DMS53 (cell line): ENCODE data around the gene ARID5A.
A peak's percentile ranks its signal among the peaks of the same experiment; 100 is the strongest.

Source experiments
- DNase-seq: peaks from one replicate; lab custom pipeline; 2025; lab: John Stamatoyannopoulos, UW

The ARID5A gene

DNA sequence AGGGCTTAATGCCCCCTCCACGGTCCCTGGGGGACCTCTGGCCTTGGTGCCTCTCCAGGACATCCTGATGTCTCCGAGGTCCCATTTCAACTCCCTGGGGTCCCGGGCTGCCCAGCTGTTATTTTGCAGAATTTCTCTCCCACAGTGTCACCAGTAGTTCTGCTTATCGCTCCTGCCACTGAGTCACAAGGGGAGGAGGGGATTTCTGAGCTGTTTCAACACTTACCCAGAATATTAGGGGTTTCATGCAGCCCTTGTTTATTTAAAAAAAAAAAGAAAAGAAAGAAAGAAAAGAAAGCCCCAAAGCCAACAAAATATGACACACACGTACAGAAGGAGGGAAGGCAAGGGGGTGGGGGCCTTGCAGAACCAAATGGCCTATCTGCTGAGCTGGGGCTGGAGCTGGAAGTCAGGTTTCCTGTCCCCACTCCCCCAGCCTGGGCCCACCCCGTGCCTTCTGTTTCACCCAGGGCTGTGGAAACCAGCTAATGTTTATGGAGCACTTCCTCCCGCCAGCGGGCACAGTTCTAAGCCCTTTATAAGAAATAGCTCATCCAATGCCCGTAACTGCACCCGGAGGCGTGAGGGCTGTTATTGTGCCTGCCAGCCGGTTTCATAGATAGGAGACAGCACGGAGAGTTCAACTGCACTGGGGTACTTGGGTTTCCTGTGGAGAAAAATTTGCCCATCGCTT lies 8.4 kb upstream of the ARID5A start:
- no peak for DNase-seq

DNA sequence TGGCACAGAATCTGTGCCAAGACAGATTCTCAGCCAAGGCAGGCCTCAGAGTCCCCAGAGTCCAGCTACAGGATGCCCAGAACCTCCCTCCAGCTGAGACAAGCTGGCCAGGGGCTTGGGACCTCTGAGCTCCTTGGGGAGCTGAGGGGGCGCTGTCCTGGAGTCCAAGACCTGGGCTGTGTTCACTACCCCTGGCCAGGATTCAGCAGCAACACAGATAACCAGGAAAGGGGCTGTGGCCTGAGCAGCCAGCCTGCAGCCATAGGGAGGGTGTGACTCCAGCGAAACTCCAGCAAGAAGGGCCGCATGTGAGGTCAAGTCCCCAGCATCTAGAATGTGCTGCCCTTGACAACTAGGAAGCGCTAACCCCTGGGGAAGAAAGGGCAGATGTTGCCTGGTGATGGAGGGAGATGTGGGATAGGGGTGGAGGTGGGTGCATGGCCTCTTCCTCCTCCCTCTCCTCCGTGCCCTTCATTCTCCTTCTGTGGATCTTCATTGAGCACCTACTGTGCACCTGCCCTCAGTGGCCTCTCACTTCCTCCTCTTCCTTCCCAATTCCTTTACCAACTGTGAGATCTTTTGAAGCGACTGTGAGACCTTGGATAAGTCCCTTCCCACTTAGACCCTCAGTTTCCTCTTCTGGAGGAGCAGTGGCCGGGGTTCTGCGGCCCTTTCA lies 7.7 kb upstream of the ARID5A start:
- no peak for DNase-seq

DNA sequence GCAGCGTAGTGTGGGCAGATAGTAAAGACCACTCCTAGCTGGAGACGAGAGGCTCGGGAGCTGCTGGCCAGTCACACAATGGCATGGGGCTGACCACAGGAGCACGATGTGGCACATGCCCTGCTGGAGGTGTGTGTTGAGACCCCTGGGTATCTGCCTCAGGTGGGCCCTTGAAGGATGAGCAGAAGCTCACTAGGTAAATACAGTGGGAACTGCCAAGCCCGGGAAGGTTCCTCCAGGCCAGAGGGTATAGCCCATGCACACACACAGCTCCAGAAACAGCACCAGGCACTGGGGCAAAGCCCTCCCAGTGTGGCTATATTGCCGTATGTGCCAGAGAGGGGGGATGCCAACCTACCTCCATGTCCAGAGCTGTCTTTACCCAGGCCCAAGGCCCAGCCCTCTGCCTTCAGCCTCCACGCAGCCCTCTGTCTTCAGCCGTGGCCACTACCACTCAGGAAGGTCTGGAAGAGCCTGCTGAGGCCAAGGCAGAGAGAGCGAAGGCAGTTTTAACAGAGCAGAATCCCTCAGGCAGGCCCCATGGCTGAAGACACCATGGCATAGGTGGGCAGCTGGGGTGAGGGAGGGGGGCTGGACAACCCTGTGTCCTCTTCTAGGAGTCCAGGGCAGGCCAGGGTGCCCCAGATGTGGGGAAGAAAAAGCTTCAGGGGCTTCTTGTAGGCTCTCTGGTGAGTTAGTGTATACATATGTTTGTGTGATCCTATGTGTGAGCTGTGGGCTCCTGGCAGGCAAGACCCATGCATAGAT lies 7.0 kb upstream of the ARID5A start:
- DNase-seq: no peak

DNA sequence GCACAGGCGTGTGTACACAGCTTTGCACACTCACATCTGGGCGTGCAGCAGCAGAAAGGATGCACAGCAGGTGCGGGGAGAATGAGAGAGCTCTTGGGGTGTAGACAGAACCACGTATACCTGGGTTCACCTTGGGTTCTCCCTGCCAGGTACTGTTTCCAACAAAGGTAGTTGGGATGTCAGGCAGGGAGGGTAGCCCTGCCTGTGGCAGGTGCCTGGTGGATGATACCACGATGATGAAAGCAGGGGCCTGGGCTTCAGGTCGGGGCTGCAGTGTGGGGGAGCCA lies 6.5 kb upstream of the ARID5A start:
- no peak for DNase-seq

DNA sequence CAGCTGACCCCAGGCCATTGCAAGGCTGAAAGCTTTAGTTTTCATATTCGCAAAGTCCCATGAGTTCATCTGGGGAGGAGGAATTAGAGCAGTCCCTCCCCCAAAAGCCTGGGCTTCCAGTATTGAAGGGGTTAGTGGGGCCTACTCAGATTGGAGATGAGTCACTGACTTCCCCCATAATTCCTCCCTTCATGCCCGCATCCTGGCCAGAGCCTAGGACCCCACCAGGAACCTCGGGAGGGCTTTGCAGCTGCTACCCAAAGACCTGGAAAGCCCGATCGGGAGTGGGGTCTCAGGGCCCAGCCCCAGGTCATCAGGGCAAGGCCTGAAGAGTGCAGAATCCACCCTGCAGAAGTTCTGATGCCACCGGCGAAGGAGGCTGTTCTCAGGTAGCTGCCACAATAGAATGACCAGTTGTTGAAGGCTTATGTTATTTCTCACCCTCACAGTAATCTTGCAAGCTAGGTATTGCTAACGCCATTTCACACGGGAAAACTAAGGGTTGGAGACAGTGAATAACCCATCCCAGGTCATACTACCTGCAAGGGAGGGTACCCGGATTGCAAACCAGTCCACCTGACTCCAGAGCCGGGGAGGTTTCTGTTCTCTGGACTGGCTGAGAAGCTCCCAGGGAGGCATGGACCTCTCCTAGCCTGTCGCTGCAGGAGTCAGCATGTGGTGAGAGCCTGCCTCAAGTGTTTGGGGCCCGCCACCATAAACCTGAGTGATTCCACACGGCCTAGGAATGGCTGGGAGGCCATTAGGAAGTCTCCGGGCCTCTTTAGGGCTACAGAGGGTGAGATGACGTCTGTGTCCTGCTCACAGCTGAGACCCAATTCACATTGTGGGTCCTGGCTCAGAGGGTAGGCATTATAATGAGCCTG lies 5.8 kb upstream of the ARID5A start:
- DNase-seq: no peak

DNA sequence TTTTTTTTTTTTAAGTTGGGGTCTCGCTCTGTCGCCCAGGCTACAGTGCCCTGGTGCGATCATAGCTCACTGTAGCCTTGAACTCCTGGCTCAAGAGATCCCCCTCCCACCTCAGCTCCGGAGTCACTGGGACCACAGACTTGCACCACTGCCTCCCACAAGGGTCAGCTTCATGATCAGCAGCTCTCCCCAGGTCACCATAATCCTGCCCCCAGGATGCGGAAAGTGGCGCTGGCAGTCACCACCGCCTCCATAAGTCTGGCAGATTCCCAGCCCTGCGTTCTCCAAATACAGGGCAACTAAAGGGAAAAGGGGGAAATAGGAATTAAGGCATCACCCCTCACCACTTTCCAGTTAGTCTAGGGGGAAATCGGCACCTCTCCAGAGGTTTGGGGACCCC lies 5.2 kb upstream of the ARID5A start:
- no peak for DNase-seq

DNA sequence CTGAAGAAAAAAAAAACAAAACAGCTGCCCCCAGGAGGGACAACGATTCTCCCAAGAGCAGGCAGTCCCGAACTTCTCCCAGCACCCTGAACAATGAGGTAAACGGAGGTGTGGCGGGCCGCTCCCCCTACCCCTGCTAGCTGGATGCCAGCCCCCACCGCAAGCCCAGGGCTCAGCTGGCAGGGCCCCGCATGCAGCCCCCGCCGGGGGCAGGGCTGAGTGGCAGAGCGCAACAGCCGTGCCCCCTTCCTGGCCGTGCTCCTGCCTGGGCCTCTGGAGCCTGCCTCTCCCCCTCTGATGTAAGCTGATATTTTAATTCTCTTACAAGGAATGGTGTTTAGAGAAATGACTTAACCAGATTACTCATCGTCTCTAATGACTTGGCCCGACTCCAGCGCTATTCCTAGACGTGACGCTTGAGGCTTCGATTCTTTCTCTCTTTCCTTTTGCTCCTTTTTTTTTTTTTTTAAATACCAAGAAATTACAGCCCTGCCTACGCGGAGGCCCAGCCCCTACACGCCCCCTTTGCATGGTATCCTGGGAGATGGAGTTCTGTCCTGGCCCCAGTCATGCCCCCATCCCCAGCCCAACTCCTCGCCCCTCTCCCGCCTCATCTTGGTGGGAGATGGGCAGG lies 4.6 kb upstream of the ARID5A start:
- DNase-seq: peak; percentile 93

DNA sequence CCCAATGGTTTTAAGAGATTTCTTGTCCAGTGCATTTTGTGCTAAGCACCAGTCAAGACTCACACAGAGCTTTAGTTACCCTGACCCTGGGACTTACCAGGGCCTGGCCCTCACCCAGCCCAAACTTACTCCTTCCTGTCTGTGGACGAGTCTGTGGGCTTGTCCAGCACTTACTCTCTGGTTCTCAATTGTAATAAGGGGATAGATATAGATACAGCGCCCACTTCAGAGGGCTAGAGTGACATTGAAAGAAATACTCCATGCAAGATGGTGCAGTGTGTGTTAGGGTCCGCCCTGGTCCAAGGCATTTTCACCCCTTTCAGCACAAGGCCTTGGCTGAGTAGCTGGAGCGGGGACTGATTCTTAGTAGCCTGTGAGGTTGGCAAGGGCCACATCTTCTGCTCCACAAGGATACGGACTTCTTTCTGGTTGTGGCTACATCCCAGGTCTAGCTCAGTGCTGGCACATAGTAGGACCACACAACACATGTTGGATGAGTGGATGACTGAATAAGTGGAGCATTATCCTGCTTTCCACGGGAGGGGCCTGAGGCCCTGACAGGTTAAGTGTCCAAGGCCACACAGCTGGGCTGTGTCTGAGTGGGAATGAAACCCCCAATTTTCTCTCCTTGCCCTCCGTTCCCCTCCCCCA lies 3.8 kb upstream of the ARID5A start:
- no peak for DNase-seq

DNA sequence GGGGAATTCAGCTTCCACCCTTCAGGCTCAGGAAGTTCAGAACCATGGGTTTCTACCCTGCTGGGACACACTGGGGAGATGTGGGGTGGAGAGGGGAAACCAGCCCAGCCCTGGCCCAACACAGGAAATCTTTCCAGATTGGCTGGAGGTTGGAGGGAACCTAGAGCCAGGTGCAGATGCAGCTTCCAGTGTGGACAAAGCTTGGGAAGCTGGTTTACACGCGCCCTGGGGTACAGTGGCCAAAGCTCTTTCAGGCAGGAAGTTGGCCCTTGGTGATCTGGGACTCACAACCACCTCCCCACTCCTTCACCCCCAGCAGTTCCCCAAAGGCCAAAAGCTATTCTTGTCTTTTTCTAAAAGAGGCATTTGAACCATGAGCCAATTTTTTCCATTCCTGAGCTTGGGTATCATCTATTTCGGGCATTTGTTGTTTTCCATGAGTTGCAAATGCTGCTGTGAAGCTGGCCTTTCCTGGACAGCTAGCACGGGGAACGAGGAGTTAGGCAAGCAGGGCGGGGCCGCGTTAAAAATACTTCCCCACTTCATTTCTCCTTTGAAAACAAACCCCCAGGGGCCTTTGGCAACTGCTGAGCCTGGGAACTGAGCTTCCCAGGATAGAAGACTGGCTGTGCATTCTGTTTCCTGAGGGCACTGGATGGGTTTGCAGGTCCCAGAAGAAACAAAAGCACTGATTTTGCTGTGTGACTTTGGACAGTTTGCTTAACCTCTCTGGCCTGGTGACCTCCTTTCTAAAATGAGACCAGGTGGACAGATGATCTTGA lies 3.1 kb upstream of the ARID5A start:
- peak; percentile 54 for DNase-seq

DNA sequence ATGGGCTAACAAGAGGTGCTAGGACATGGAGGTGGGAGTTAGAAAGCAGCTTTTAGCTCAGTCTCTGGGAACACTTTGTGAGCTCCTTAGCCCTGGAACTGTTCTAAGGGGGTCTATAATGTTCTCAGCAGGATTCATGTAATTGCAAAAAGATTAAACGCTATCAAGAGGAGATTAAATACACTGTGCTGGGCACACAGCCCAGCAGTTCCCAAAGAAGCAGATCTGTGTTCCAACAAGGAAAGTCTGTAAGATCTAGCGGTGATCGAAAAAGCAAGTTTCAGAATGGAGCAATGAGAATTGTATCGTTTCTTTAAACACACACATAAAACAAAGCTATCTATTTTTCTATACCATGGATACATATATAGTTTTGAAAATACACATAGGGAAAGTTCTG lies 2.4 kb upstream of the ARID5A start:
- DNase-seq: no peak

DNA sequence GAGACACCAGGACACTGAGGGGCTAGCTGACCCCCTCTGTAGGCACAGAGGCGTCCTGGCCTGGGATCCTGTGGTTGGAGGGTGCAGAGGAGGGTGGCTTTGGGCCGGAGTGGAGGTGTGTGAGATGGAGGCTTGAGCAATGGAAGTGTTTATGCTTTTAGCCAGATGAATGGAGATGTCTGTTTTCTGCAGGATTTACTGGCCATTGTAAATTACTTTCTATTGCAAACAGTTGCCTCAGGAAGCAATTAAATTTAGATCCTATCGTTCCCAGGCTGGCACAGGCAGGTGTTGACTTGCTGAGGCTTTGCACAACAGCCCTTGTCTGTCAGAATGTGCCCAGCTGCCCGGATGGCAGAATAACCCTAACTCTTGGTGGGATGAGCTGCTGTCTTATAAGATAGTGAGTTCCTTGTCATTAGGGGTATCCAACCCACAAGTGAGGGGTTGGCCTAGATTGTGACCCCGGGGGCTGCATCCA lies 1.8 kb upstream of the ARID5A start:
- DNase-seq: no peak

DNA sequence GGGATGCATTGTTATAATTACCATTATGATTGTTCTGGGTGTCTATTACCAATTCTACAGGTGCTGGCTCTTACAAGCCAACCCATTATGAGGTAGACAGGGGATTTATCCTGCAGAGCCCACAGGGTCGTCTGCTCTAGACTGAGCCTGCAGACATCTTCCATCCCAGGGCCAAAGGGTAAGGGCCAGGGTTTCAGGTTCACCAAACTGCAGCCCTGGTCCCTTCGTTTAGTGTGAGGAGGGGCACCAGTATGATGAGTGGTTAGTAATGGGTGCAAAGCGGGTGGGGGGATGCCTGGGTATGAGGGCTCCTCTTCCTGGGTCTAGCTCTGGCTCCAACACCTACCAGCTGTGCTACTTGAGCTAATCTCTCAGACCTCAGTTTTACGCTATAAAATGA lies 1.2 kb upstream of the ARID5A start:
- no peak for DNase-seq

DNA sequence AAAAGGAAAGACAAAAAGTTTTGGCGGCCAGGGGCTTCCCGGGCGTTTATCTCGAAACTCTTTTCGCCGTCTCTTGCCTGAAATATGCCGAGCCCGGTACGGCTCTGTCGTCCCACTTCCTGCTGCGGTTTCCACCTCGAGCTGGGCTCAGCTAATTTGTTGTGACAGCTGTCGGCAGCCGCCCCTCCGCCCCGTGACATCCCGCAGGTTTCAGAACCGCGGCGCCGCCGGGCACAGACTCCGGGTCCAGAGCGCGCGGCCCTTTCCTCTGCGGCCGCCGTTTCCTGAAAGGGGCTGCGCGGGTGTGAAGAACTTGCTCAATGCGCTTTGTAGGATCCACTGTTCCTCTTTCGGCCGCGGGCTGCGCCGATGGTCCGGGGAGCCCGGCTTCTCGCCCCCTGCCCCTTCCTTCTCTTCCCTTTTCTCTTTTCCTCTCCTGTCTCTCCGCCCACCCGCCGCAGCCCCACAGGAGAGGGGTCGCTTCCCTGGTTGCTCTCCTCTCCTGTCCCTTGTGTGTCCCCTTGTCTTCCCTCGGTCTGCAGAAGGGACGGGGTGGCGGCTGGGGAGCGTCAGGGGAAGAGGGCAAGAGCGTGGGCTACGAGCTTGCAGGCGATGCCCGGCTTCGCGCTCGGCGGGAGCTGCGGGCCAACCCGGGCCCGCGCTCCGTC lies 648 bp downstream of the ARID5A start:
- DNase-seq: peak; percentile 79

DNA sequence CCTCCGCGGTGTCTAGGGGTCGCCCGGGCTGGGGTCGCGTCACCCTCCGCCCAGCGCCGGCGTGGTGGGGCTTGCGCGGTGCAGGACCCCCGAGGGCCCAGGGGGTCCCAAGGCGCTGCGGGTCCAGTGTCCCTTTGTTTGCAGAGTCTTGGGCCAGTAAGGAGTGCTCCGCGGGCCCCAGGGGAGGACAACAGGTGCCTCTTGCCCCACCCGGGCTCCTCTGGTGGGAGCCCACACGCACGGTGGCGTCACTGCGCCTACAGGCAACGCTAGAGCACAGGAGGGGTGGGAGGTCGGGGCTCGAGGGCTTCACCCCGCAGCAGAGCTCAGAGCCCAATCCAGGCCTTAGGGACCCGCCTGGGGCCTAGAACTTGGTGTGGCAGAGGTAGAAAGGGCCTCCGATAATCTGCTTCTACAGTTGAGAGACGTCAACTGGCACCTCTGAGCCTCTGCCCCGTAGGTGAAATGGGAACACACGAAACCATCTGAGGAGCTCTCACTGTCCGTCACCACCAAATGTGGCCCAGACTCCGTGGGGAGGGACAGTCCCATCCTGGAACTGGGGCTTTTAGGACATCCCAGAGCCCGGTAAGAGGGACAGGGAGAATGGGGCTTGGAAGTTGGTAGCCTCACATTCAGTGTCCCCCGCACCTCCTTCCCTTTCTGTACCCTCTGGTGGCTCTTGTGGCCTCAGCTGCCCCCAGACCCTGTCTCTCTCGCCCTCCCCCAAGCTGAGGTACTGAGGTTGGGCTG lies 1.4 kb downstream of the ARID5A start:
- DNase-seq: no peak

DNA sequence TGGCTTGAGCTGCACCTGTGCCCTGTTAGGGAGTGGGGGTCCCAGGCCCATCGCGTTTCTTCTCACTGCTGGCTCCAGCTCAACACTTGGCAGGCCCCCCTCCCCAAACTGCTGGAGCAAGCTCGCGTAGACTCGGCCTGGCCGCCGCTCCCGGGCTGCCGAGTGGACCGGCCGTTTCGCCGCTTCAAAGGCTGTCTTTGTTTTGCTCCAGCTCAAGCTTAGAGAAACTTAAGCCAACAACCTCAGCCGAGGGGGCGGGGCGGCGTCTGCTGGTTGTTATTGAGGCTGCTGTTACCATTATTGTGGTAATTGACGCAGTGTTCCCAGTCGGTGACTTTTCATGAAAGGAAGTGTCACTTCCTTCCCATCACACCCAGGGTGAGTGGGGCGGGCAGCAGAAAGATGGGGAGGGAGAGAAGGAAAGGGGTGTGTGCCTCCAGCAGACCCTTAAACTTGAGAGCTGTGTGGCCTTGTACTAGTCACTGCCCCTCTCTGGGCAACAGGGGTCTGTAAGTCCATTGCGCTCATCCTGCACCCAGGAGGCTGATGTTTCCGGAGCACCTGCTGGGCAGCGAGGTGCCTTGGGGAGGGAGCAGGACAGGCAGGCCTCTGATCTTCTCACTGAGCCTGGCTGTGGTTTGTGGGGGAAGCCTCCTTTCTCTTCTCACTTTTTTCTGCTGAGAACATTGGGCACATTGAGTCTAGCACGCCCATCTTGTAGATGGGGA lies 2.1 kb downstream of the ARID5A start:
- DNase-seq: no peak

DNA sequence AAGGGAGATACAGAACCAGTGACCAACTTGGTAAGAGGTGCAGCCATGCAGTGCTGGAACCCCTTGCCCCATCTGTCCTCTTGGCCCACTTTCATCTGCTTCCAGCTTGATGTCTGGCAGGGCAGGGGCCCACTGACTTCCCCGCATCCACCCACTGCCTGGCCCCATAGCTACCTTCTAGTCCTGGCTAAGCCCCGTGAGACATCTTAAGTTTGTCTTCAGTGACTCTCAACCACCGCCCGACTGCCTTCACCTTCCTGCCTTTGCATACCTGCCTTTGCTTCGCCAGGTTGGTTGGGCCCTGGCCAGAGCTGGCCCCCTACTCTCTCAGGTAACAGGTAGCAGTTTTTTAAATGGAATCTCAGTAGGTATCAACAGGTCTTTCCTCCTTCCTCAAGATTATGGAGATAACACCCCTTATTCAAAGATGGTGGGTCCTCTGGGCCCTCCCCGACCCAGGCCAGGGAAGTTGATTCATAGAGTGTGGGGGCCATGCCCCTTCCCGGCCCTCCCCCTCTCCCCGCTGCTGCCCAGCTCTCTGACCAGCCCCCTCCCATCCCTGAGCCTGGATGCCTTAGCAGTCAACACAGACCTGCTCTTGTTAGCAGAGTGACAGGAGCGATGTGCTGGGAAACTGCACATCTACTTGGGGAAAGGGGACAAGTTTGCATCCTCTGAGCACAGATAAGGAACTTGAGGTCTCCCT lies 2.8 kb downstream of the ARID5A start:
- DNase-seq: no peak

DNA sequence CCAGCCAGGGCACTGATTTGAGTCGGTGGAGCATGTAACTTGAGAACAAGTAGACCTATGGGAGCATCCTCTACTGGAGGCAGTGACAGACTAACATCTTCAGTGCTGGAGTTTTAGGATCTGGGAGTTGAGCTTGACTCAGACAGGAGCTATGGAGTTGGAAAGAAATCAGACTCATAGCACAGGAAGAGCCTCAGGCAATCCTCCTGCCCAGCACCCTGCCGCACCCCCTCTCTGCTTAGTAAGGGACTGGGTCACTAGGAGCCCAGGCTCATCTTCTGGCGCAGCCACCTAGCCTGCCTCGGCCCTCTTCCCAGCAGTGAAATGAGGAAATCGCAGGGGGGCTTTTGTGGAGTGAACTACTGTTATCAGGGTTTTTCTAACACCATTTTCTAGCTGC lies 3.6 kb downstream of the ARID5A start:
- DNase-seq: no peak
